A673 (cell line): Measurements from ENCODE around the gene KIAA0753.

ENCODE experiments used
- CTCF ChIP-seq: fragments of 300-800, 200-600 bp; sonication (generic); conservative IDR thresholded peaks from 2 replicates; pipeline ENCODE4 v1.5.1; 2017; ENCODE audit warnings: low read depth, mild to moderate bottlenecking, antibody characterized with exemption, low read length, moderate library complexity, mixed read lengths
- EZH2 ChIP-seq: fragments of 200-600 bp; sonication (generic); IDR thresholded peaks from 2 replicates; pipeline ENCODE4 v1.6.1; 2017; ENCODE audit warnings: borderline replicate concordance, low read depth, mild to moderate bottlenecking, mixed read lengths, antibody characterized with exemption, low read length; ENCODE audit not compliant: poor library complexity, severe bottlenecking

- TF ChIP-seq CTCF (no peak), EZH2 (no peak)
Observed at GRCh38 chr17:6641247-6641863, 844 bp upstream of the KIAA0753 start.
